Ovary (tissue), 3 donors: Measurements from ENCODE around the gene LIPG.

Experiments
- CTCF ChIP-seq, 3 donors: fragments of 450-650 bp in 2 of 3; fragments of 200-600 bp in 1 of 3; IDR thresholded peaks; one replicate each; pipeline versions ENCODE4 v1.5.1 to v1.8.0; 2016 to 2022; ENCODE audit warnings: antibody characterized with exemption in 3 of 3, mild to moderate bottlenecking in 1 of 3
- EP300 ChIP-seq: sonication (generic); formaldehyde crosslinking; IDR thresholded peaks from one replicate; pipeline ENCODE4 v1.6.1; 2017; ENCODE audit warnings: antibody characterized with exemption
- POLR2A ChIP-seq: fragments of 450-650 bp; IDR thresholded peaks from one replicate; pipeline ENCODE4 v1.6.1; 2017; ENCODE audit warnings: antibody characterized with exemption, mild to moderate bottlenecking, moderate library complexity
- donor health status: DM: no; HTN: no; CAD: no.

GRCh38 chr18:49628881-49629795 lies 67.3 kb downstream of the LIPG start:
- no peak for TF ChIP-seq CTCF (IDR thresholded peaks at IDR 0.05)
- TF ChIP-seq POLR2A = no peak
- TF ChIP-seq EP300 = no peak
